ENCODE measurements around the gene NEK9. TPM values are rescaled to one million over a fixed set of nuclear protein-coding genes. Genes with fewer than 3 reads are reported as not detected.

NEK9 gene
- total RNA-seq, 1 experiment from 2014 or later = 29.6 TPM

DNA sequence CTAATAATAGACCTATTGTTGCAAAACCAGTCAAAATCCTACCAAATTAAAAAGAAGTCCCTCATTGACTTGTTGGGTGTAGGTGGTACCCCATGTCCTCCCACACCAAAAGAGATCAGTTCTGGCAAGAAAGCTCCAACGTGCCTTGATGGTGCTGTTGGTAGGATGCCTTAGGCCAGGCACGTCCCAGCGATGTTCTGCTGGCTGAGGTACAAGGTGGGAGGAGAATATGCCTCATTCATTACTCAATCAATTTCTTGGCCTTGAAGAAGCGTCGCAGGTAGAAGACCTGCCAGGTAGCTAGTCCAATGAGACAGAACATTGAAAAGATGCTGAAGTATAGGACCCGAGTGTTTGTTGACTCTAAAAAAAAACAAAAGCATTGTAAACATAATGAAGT is 7.8 kb upstream of the NEK9 start:
- H2AFZ ChIP-seq (ENCODE audit: low read length) = no peak overlapping the region
- DNase-seq (no peak), ATAC-seq (no peak)
- BruUV-seq (replicated peaks) = no TSS peak
- intact Hi-C loops (cut with micrococcal nuclease) = loop anchor here (5.0 kb wide), 2 partner anchors 353 to 428 kb away; no protein-coding TSS in a partner anchor
- H3K4me2 ChIP-seq (ENCODE audit: low read length) = no peak overlapping the region
- CTCF ChIA-PET = no interaction called here
- H3K36me3 ChIP-seq (ENCODE audit: low read depth, low read length) = peaks cover 20% of the 10 kb centered on the region
- no peaks in the 10 kb centered on the region for H3K9me2 ChIP-seq (replicated peaks; ENCODE audit: low read length)
- H3F3A ChIP-seq (ENCODE audit: low read length, unreplicated experiment) = no peaks in the 10 kb centered on the region
- no peaks in the 10 kb centered on the region for H3K27me3 ChIP-seq (ENCODE audit: low read length)
- no peak overlapping the region for H3K9ac ChIP-seq (ENCODE audit: low read length)
- TF ChIP-seq CTCF (conservative IDR thresholded peaks at IDR 0.05; ENCODE audit: low read depth, low read length) = no peak
- no peak for TF ChIP-seq EZH2phosphoT487 (IDR thresholded peaks at IDR 0.05; ENCODE audit: borderline replicate concordance, low read length)
- TF ChIP-seq EZH2 (IDR thresholded peaks at IDR 0.05; ENCODE audit: low read length, unreplicated experiment) = no peak
- H3K4me3 ChIP-seq (ENCODE audit: low read length) = no peak overlapping the region
- H3K27ac ChIP-seq (ENCODE audit: low read length) = no peak overlapping the region
- H3K4me1 ChIP-seq (ENCODE audit: insufficient read depth, low read length) = no peaks in the 10 kb centered on the region
- H4K20me1 ChIP-seq (ENCODE audit: low read length) = no peaks in the 10 kb centered on the region
- peaks cover 14% of the 10 kb centered on the region; the same call in 1 of the 2 replicates for H3K79me2 ChIP-seq (ENCODE audit: low read length)
- POLR2A ChIA-PET (ENCODE audit: unreplicated experiment) = no interaction called here
- no peaks in the 10 kb centered on the region for H3K9me3 ChIP-seq (ENCODE audit: low read length)

GRCh38 chr14:75133597-75133996 is 6.7 kb upstream of the NEK9 start:
- Histone ChIP-seq H3K27me3 (ENCODE audit: low read length) (no peaks in the 10 kb centered on the region), H3K9ac (ENCODE audit: low read length) (no peak overlapping the region), H3K9me2 (replicated peaks; ENCODE audit: low read length) (no peaks in the 10 kb centered on the region), H3K27ac (ENCODE audit: low read length) (no peak overlapping the region), H3K36me3 (ENCODE audit: low read depth, low read length) (peaks cover 20% of the 10 kb centered on the region), H3K79me2 (ENCODE audit: low read length) (peaks cover 5% of the 10 kb centered on the region; the same call in 1 of the 2 replicates), H4K20me1 (ENCODE audit: low read length) (no peaks in the 10 kb centered on the region), H3K9me3 (ENCODE audit: low read length) (no peaks in the 10 kb centered on the region), H2AFZ (ENCODE audit: low read length) (no peak overlapping the region), H3K4me1 (ENCODE audit: insufficient read depth, low read length) (no peaks in the 10 kb centered on the region), H3F3A (ENCODE audit: low read length, unreplicated experiment) (no peaks in the 10 kb centered on the region), H3K4me3 (ENCODE audit: low read length) (no peak overlapping the region), H3K4me2 (ENCODE audit: low read length) (no peak overlapping the region)
- no peak for TF ChIP-seq EZH2phosphoT487 (IDR thresholded peaks at IDR 0.05; ENCODE audit: borderline replicate concordance, low read length)
- TF ChIP-seq EZH2 (IDR thresholded peaks at IDR 0.05; ENCODE audit: low read length, unreplicated experiment) = no peak
- no peak for TF ChIP-seq CTCF (conservative IDR thresholded peaks at IDR 0.05; ENCODE audit: low read depth, low read length)
- ChIA-PET CTCF (no interaction called here), POLR2A (ENCODE audit: unreplicated experiment) (no interaction called here)
- no peak for ATAC-seq
- intact Hi-C loops (cut with micrococcal nuclease) = loop anchor here (5.0 kb wide), 2 partner anchors 354 to 429 kb away; no protein-coding TSS in a partner anchor
- no TSS peak for BruUV-seq (replicated peaks)
- no peak for DNase-seq

DNA sequence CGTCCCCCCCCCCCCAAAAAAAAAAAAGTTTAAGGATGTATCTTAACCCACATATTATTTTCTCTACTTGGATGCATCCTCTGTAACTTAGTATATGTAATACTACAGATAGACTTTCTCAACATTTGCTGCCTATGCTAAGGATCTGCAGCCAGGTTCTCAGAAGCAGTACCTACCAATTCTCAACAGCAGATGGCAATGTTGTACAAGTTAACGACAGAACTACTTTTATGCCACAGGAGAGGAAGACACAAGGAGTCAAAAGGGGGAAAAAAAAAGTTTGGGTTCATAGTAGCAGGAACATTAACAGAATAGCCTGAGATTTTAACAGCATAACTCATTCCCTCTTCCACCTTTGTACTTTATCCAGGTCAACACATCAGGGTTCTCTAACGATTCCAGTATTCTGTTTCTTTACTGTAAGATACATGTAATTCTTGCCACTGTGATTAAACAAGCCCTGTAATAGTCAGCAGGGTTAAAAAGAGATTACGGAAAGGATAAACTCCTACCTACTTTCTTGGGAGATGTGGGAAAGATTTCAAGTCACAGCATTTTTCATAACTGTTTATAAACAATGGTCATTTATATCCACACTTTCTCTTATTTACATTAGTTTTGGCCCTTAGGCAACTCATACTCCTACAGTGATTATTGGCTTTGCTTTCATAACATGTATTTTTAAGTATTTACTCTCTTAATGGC is 5.7 kb upstream of the NEK9 start:
- Histone ChIP-seq H2AFZ (ENCODE audit: low read length) (no peak overlapping the region), H3K9me3 (ENCODE audit: low read length) (no peaks in the 10 kb centered on the region), H3K9me2 (replicated peaks; ENCODE audit: low read length) (no peaks in the 10 kb centered on the region), H3F3A (ENCODE audit: low read length, unreplicated experiment) (no peaks in the 10 kb centered on the region), H3K36me3 (ENCODE audit: low read depth, low read length) (peaks cover 17% of the 10 kb centered on the region), H3K27me3 (ENCODE audit: low read length) (no peaks in the 10 kb centered on the region), H3K27ac (ENCODE audit: low read length) (no peak overlapping the region), H4K20me1 (ENCODE audit: low read length) (no peaks in the 10 kb centered on the region), H3K4me1 (ENCODE audit: insufficient read depth, low read length) (no peaks in the 10 kb centered on the region), H3K4me3 (ENCODE audit: low read length) (no peak overlapping the region), H3K79me2 (ENCODE audit: low read length) (peaks cover 3% of the 10 kb centered on the region; the same call in 1 of the 2 replicates), H3K9ac (ENCODE audit: low read length) (no peak overlapping the region), H3K4me2 (ENCODE audit: low read length) (no peak overlapping the region)
- DNase-seq = peak; percentile 93
- intact Hi-C loops (cut with micrococcal nuclease) = loop anchor here (1.0 to 5.0 kb wide), 4 partner anchors 164 to 430 kb away; no protein-coding TSS in a partner anchor
- ChIA-PET POLR2A (ENCODE audit: unreplicated experiment) (no interaction called here), CTCF (interaction anchor here (0.7 kb wide), 1 partner anchor 171 kb away, joined by 8 read pairs; no protein-coding TSS in a partner anchor)
- ATAC-seq = peak; percentile 89
- no peak for TF ChIP-seq EZH2phosphoT487 (IDR thresholded peaks at IDR 0.05; ENCODE audit: borderline replicate concordance, low read length)
- peak; percentile 86 for TF ChIP-seq CTCF (conservative IDR thresholded peaks at IDR 0.05; ENCODE audit: low read depth, low read length)
- TF ChIP-seq EZH2 (IDR thresholded peaks at IDR 0.05; ENCODE audit: low read length, unreplicated experiment) = no peak
- no TSS peak for BruUV-seq (replicated peaks)
